ENCODE measurements around the gene TUBD1. TPM values are rescaled to one million over a fixed set of nuclear protein-coding genes. Genes with fewer than 3 reads are reported as not detected.

TUBD1 gene
- total and polyA plus RNA-seq, 2 of the 13 experiments (the other 11 are each of a cell fraction or from before 2014, with no cell fraction given): 18.2 to 25.9 TPM

GRCh38 chr17:59845595-59846393 lies 46.9 kb downstream of the TUBD1 start (continued):
- no peak; the same call in 1 of the 2 replicates for TF ChIP-seq ETV5 (CRISPR knock-in tag; IDR thresholded peaks at IDR 0.05; ENCODE audit: borderline replicate concordance)
- no peak for TF ChIP-seq ZNF335 (CRISPR knock-in tag; IDR thresholded peaks at IDR 0.05)
- no peak for TF ChIP-seq BRD4 (CRISPR knock-in tag; IDR thresholded peaks at IDR 0.05)
- no peak for TF ChIP-seq RAD21 (CRISPR knock-in tag; IDR thresholded peaks at IDR 0.05)
- no peak for TF ChIP-seq SMAD9 (CRISPR knock-in tag; IDR thresholded peaks at IDR 0.05)
- no peak for TF ChIP-seq ZNF329 (CRISPR knock-in tag; IDR thresholded peaks at IDR 0.05; ENCODE audit: low read depth)
- TF ChIP-seq HES4 (CRISPR knock-in tag; IDR thresholded peaks at IDR 0.05; ENCODE audit: borderline replicate concordance): no peak
- TF ChIP-seq, protein P1, sequence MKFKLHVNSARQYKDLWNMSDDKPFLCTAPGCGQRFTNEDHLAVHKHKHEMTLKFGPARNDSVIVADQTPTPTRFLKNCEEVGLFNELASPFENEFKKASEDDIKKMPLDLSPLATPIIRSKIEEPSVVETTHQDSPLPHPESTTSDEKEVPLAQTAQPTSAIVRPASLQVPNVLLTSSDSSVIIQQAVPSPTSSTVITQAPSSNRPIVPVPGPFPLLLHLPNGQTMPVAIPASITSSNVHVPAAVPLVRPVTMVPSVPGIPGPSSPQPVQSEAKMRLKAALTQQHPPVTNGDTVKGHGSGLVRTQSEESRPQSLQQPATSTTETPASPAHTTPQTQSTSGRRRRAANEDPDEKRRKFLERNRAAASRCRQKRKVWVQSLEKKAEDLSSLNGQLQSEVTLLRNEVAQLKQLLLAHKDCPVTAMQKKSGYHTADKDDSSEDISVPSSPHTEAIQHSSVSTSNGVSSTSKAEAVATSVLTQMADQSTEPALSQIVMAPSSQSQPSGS (CRISPR knock-in tag; IDR thresholded peaks at IDR 0.05): peak; percentile 70
- peak; percentile 95; the same call in 1 of the 2 replicates for TF ChIP-seq RXRA (CRISPR knock-in tag; IDR thresholded peaks at IDR 0.05)
- no peak for TF ChIP-seq MYNN (CRISPR knock-in tag; IDR thresholded peaks at IDR 0.05; ENCODE audit: low read depth)
- peak; percentile 43; the same call in 1 of the 2 replicates for TF ChIP-seq ETV6 (CRISPR knock-in tag; conservative IDR thresholded peaks at IDR 0.05)
- peak; percentile 41 for TF ChIP-seq SKI (IDR thresholded peaks at IDR 0.05; ENCODE audit: partially characterized antibody)
- TF ChIP-seq KAT7 (CRISPR knock-in tag; IDR thresholded peaks at IDR 0.05; ENCODE audit: borderline replicate concordance): no peak
- TF ChIP-seq ATF6 (CRISPR knock-in tag; conservative IDR thresholded peaks at IDR 0.05): no peak
- no peak for TF ChIP-seq REPIN1 (CRISPR knock-in tag; IDR thresholded peaks at IDR 0.05; ENCODE audit: borderline replicate concordance, low read depth)
- no peak for TF ChIP-seq ZNF7 (CRISPR knock-in tag; IDR thresholded peaks at IDR 0.05)
- TF ChIP-seq ZFP62 (CRISPR knock-in tag; IDR thresholded peaks at IDR 0.05): no peak
- TF ChIP-seq MED1 (CRISPR knock-in tag; IDR thresholded peaks at IDR 0.05): peak; percentile 93
- no peak for TF ChIP-seq LCORL (IDR thresholded peaks at IDR 0.05)
- TF ChIP-seq LCORL (CRISPR knock-in tag; IDR thresholded peaks at IDR 0.05): peak; percentile 47
- 0 out of 2 replicates have a peak, but pooled peaks have one; percentile 64 for TF ChIP-seq SIN3A (IDR thresholded peaks at IDR 0.05; ENCODE audit: borderline replicate concordance, low read depth, low read length)
- TF ChIP-seq JUNB (CRISPR knock-in tag; IDR thresholded peaks at IDR 0.05; ENCODE audit: borderline replicate concordance): no peak
- 0 out of 2 replicates have a peak, but pooled peaks have one; percentile 21 for TF ChIP-seq FOXC1 (CRISPR knock-in tag; IDR thresholded peaks at IDR 0.05; ENCODE audit: borderline replicate concordance)
- no peak for TF ChIP-seq RNF219 (CRISPR knock-in tag; IDR thresholded peaks at IDR 0.05)
- no peak for TF ChIP-seq ZNF33A (CRISPR knock-in tag; IDR thresholded peaks at IDR 0.05; ENCODE audit: borderline replicate concordance)
- TF ChIP-seq ZNF432 (CRISPR knock-in tag; IDR thresholded peaks at IDR 0.05; ENCODE audit: borderline replicate concordance): no peak
- TF ChIP-seq SATB2 (CRISPR knock-in tag; IDR thresholded peaks at IDR 0.05): no peak
